Activated CD4-positive, alpha-beta T cell treated with anti-CD3 and anti-CD28 coated beads, Interleukin-2, amount 10 ng/mL, durations not matched to agents 7 days and 5 days (primary cell): Measurements from ENCODE around the gene EMX1. TPM values are rescaled to one million over a fixed set of nuclear protein-coding genes. Genes with fewer than 3 reads are reported as not detected.

ENCODE experiments used
- CTCF ChIA-PET: fragments of 350-600 bp; sonication (Branson Sonifier 250); formaldehyde crosslinking; loops from one replicate; lab custom pipeline; 2021; ENCODE audit warnings: antibody characterized with exemption; lab: Charles Lee
- POLR2A ChIA-PET: fragments of 350-600 bp; sonication (Branson Sonifier 250); formaldehyde crosslinking; loops from one replicate; lab custom pipeline; 2021; ENCODE audit warnings: antibody characterized with exemption; lab: Charles Lee
- DNase-seq: peaks from one replicate; pipeline ENCODE4 v3.0.0-alpha.2; 2020
- H3K27ac Mint-ChIP-seq: one replicate; pipeline ENCODE4 v1.8.0; 2021; ENCODE audit warnings: mild to moderate bottlenecking, moderate library complexity, mixed read lengths
- H3K27me3 Mint-ChIP-seq: one replicate; pipeline ENCODE4 v1.8.0; 2021; ENCODE audit warnings: mixed read lengths
- H3K36me3 Mint-ChIP-seq: one replicate; pipeline ENCODE4 v1.8.0; 2021; ENCODE audit warnings: low read depth, mixed read lengths
- H3K4me1 Mint-ChIP-seq: one replicate; pipeline ENCODE4 v1.8.0; 2021; ENCODE audit warnings: mixed read lengths
- H3K4me3 Mint-ChIP-seq: one replicate; pipeline ENCODE4 v1.8.0; 2021; ENCODE audit warnings: mild to moderate bottlenecking, moderate library complexity, mixed read lengths
- H3K9me3 Mint-ChIP-seq: one replicate; pipeline ENCODE4 v1.8.0; 2021; ENCODE audit warnings: mixed read lengths
- total RNA-seq, 2 experiments: library from RNA; stranded (reverse); gene quantifications; one replicate each; pipeline ENCODE4 v1.2.3, GENCODE V29; 2021

Gene EMX1
- total RNA-seq, 2 experiments from 2014 or later = not detected

- Mint-ChIP-seq H3K4me3 (no peak overlapping the region), H3K27me3 (peaks cover 7% of the 10 kb centered on the region), H3K9me3 (no peaks in the 10 kb centered on the region), H3K27ac (no peak overlapping the region), H3K36me3 (no peaks in the 10 kb centered on the region), H3K4me1 (peaks cover 11% of the 10 kb centered on the region)
- CTCF ChIA-PET = interaction anchor here (1.1 to 2.1 kb wide), 6 partner anchors 15 to 40 kb away, joined by 3 to 6 read pairs (median 4); partner anchors contain the start of gene EMX1
- POLR2A ChIA-PET = no interaction called here
- peak; percentile 20 for DNase-seq
Measured at GRCh38 chr2:72932045-72932740, 14.9 kb downstream of the EMX1 start.

- Mint-ChIP-seq H3K9me3 (no peaks in the 10 kb centered on the region), H3K27ac (no peak overlapping the region), H3K36me3 (no peaks in the 10 kb centered on the region), H3K4me3 (no peak overlapping the region), H3K27me3 (peaks cover 7% of the 10 kb centered on the region), H3K4me1 (peaks cover 11% of the 10 kb centered on the region)
- DNase-seq = no peak
- ChIA-PET CTCF (interaction anchor here (1.1 to 2.1 kb wide), 5 partner anchors 16 to 40 kb away, joined by 3 to 6 read pairs (median 3); partner anchors contain the start of gene EMX1), POLR2A (no interaction called here)
Measured at GRCh38 chr2:72932805-72933204, 15.5 kb downstream of the EMX1 start.

- Mint-ChIP-seq H3K36me3 (no peaks in the 10 kb centered on the region), H3K9me3 (no peaks in the 10 kb centered on the region), H3K4me1 (peaks cover 11% of the 10 kb centered on the region), H3K27ac (no peak overlapping the region), H3K4me3 (no peak overlapping the region), H3K27me3 (peaks cover 7% of the 10 kb centered on the region)
- CTCF ChIA-PET = interaction anchor here (1.1 to 2.1 kb wide), 5 partner anchors 16 to 41 kb away, joined by 3 to 6 read pairs (median 3); partner anchors contain the start of gene EMX1
- no peak for DNase-seq
- POLR2A ChIA-PET = no interaction called here
Measured at GRCh38 chr2:72933207-72933606, 15.9 kb downstream of the EMX1 start.

GRCh38 chr2:72933646-72934151 lies 16.4 kb downstream of the EMX1 start:
- Mint-ChIP-seq H3K4me1 (peaks cover 11% of the 10 kb centered on the region), H3K27ac (no peak overlapping the region), H3K4me3 (no peak overlapping the region), H3K27me3 (peaks cover 7% of the 10 kb centered on the region), H3K9me3 (no peaks in the 10 kb centered on the region), H3K36me3 (no peaks in the 10 kb centered on the region)
- CTCF ChIA-PET = interaction anchor here (1.3 to 2.1 kb wide), 3 partner anchors 17 to 41 kb away, joined by 3 to 6 read pairs (median 4); no protein-coding TSS in a partner anchor
- POLR2A ChIA-PET = no interaction called here
- no peak for DNase-seq

- H3K27ac Mint-ChIP-seq = no peak overlapping the region
- ChIA-PET POLR2A (no interaction called here), CTCF (no interaction called here)
- no peaks in the 10 kb centered on the region for H3K9me3 Mint-ChIP-seq
- no peak for DNase-seq
- H3K4me1 Mint-ChIP-seq = peaks cover 11% of the 10 kb centered on the region
- H3K36me3 Mint-ChIP-seq = no peaks in the 10 kb centered on the region
- no peak overlapping the region for H3K4me3 Mint-ChIP-seq
- peaks cover 7% of the 10 kb centered on the region for H3K27me3 Mint-ChIP-seq
Measured at GRCh38 chr2:72934683-72935610, 17.6 kb downstream of the EMX1 start.

GRCh38 chr2:72935611-72935957 lies 18.3 kb downstream of the EMX1 start:
- Mint-ChIP-seq H3K27me3 (peaks cover 7% of the 10 kb centered on the region), H3K36me3 (no peaks in the 10 kb centered on the region), H3K27ac (no peak overlapping the region), H3K4me3 (no peak overlapping the region), H3K4me1 (peaks cover 11% of the 10 kb centered on the region), H3K9me3 (no peaks in the 10 kb centered on the region)
- POLR2A ChIA-PET = no interaction called here
- no peak for DNase-seq
- CTCF ChIA-PET = no interaction called here

- Mint-ChIP-seq H3K27me3 (peaks cover 5% of the 10 kb centered on the region), H3K4me1 (peaks cover 11% of the 10 kb centered on the region), H3K9me3 (no peaks in the 10 kb centered on the region), H3K27ac (no peak overlapping the region), H3K36me3 (no peaks in the 10 kb centered on the region), H3K4me3 (no peak overlapping the region)
- DNase-seq = no peak
- CTCF ChIA-PET = no interaction called here
- POLR2A ChIA-PET = no interaction called here
Measured at GRCh38 chr2:72936660-72937355, 19.5 kb downstream of the EMX1 start.

GRCh38 chr2:72937356-72937669 lies 20.0 kb downstream of the EMX1 start:
- Mint-ChIP-seq H3K9me3 (no peaks in the 10 kb centered on the region), H3K36me3 (no peaks in the 10 kb centered on the region), H3K4me3 (no peak overlapping the region), H3K27ac (no peak overlapping the region), H3K27me3 (peaks cover 5% of the 10 kb centered on the region), H3K4me1 (peaks cover 6% of the 10 kb centered on the region)
- CTCF ChIA-PET = interaction anchor here (1.2 kb wide), 1 partner anchor 8 kb away, joined by 3 read pairs; no protein-coding TSS in a partner anchor
- POLR2A ChIA-PET = no interaction called here
- DNase-seq = no peak

- H3K4me1 Mint-ChIP-seq = peaks cover 5% of the 10 kb centered on the region
Measured at GRCh38 chr2:72938455-72938854, 21.1 kb downstream of the EMX1 start.

GRCh38 chr2:72940361-72940760 lies 23.0 kb downstream of the EMX1 start:
- ChIA-PET CTCF (interaction anchor here (0.9 kb wide), 1 partner anchor 30 kb away, joined by 5 read pairs; no protein-coding TSS in a partner anchor), POLR2A (no interaction called here)
- no peak overlapping the region for H3K4me3 Mint-ChIP-seq
- H3K27ac Mint-ChIP-seq = no peak overlapping the region
- no peaks in the 10 kb centered on the region for H3K9me3 Mint-ChIP-seq
- no peaks in the 10 kb centered on the region for H3K4me1 Mint-ChIP-seq
- DNase-seq = no peak
- peaks cover 1% of the 10 kb centered on the region for H3K27me3 Mint-ChIP-seq
- no peaks in the 10 kb centered on the region for H3K36me3 Mint-ChIP-seq

More at GRCh38 chr2:72938455-72938854, 21.1 kb downstream of the EMX1 start:
- Mint-ChIP-seq H3K9me3 (no peaks in the 10 kb centered on the region), H3K27me3 (peaks cover 5% of the 10 kb centered on the region), H3K4me3 (no peak overlapping the region), H3K36me3 (no peaks in the 10 kb centered on the region), H3K27ac (no peak overlapping the region)
- CTCF ChIA-PET = interaction anchor here (0.8 to 1.8 kb wide), 3 partner anchors 9 to 11 kb away, joined by 3 to 5 read pairs (median 3); no protein-coding TSS in a partner anchor
- no peak for DNase-seq
- POLR2A ChIA-PET = no interaction called here

GRCh38 chr2:72940786-72941185 lies 23.5 kb downstream of the EMX1 start:
- Mint-ChIP-seq H3K27ac (no peak overlapping the region), H3K27me3 (no peaks in the 10 kb centered on the region), H3K9me3 (no peaks in the 10 kb centered on the region), H3K4me3 (no peak overlapping the region), H3K36me3 (no peaks in the 10 kb centered on the region), H3K4me1 (no peaks in the 10 kb centered on the region)
- DNase-seq = no peak
- ChIA-PET CTCF (interaction anchor here (0.5 to 0.9 kb wide), 2 partner anchors 30 to 301 kb away, joined by 3 to 5 read pairs; no protein-coding TSS in a partner anchor), POLR2A (no interaction called here)

- POLR2A ChIA-PET = no interaction called here
- H3K4me3 Mint-ChIP-seq = no peak overlapping the region
Measured at GRCh38 chr2:72942293-72942692, 25.0 kb downstream of the EMX1 start.

More at GRCh38 chr2:72942293-72942692, 25.0 kb downstream of the EMX1 start:
- H3K4me1 Mint-ChIP-seq = no peaks in the 10 kb centered on the region
- H3K9me3 Mint-ChIP-seq = no peaks in the 10 kb centered on the region
- DNase-seq = no peak
- H3K27me3 Mint-ChIP-seq = no peaks in the 10 kb centered on the region
- CTCF ChIA-PET = interaction anchor here (1.0 to 1.3 kb wide), 3 partner anchors 11 to 32 kb away, joined by 3 to 4 read pairs (median 3); no protein-coding TSS in a partner anchor
- H3K36me3 Mint-ChIP-seq = no peaks in the 10 kb centered on the region
- H3K27ac Mint-ChIP-seq = no peak overlapping the region
